Measurements from ENCODE around the gene BTBD3.

DNA sequence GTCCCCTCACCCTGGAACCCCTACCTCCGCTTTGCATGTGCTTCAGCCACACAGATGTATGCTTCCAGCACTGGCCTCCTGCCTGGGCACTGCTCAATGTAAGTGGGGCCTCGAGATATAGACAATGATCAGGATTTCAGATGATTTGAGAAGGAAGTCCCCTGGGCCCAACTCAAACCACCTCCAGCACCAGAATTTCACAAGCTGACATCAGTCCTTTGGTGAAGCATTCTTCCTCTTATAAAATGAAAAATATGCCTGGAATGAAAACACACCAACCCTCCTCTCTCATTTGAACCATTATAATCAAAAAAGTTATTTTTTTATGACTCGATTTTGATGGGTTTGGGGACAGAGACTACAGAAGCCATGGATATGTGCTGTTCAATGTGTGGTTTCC, 48.5 kb downstream of the BTBD3 start:
- TF ChIP-seq, protein P1, sequence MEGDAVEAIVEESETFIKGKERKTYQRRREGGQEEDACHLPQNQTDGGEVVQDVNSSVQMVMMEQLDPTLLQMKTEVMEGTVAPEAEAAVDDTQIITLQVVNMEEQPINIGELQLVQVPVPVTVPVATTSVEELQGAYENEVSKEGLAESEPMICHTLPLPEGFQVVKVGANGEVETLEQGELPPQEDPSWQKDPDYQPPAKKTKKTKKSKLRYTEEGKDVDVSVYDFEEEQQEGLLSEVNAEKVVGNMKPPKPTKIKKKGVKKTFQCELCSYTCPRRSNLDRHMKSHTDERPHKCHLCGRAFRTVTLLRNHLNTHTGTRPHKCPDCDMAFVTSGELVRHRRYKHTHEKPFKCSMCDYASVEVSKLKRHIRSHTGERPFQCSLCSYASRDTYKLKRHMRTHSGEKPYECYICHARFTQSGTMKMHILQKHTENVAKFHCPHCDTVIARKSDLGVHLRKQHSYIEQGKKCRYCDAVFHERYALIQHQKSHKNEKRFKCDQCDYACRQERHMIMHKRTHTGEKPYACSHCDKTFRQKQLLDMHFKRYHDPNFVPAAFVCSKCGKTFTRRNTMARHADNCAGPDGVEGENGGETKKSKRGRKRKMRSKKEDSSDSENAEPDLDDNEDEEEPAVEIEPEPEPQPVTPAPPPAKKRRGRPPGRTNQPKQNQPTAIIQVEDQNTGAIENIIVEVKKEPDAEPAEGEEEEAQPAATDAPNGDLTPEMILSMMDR (IDR thresholded peaks at IDR 0.05) = no peak
- TF ChIP-seq POLR2A (IDR thresholded peaks at IDR 0.05) = no peak
